Tibial artery (tissue), 4 donors: ENCODE results near the gene ZBTB22.
A peak's percentile ranks its signal among the peaks of the same experiment; 100 is the strongest.
"Not testable (repeated sequence)": the region's sequence is repeated elsewhere in the genome, so short reads cannot be mapped to it uniquely, and the experiment has no call there.

Experiments used
- DNase-seq, 2 donors: peaks; one replicate each; pipeline ENCODE4 v3.0.0-alpha.2; 2019
- H3K27ac ChIP-seq, 2 donors: fragments of 200-600 bp; sonication (generic) in 1 of 2; 1 replicate in 1 of 2; 2 replicates in 1 of 2; pipeline ENCODE4 v1.5.1; 2018 to 2019; ENCODE audit warnings: mild to moderate bottlenecking in 1 of 2
- H3K27me3 ChIP-seq, 2 donors: fragments of 200-600 bp; sonication (generic) in 1 of 2; one replicate each; pipeline versions ENCODE4 v1.5.1 to v1.6.0; 2016 to 2019
- H3K36me3 ChIP-seq, 3 donors: fragments of 200-600 bp; sonication (generic) in 2 of 3; one replicate each; pipeline ENCODE4 v1.5.1; 2016 to 2019; ENCODE audit warnings: mild to moderate bottlenecking in 2 of 3
- H3K4me1 ChIP-seq, 4 donors: fragments of 200-600 bp; sonication (generic) in 2 of 4; 1 replicate in 3 of 4; 2 replicates in 1 of 4; pipeline ENCODE4 v1.5.1; 2016 to 2019
- H3K4me3 ChIP-seq, 2 donors: fragments of 200-600 bp; sonication (generic) in 1 of 2; 1 replicate in 1 of 2; 2 replicates in 1 of 2; pipeline ENCODE4 v1.5.1; 2018 to 2019; ENCODE audit warnings: mild to moderate bottlenecking in 2 of 2
- H3K9me3 ChIP-seq, 3 donors: fragments of 200-600 bp; sonication (generic) in 1 of 3; one replicate each; pipeline ENCODE4 v1.5.1; 2016 to 2019
- CTCF ChIP-seq, 2 experiments: fragments of 200-600 bp in 1 of 2; fragments of 450-650 bp in 1 of 2; IDR thresholded peaks; one replicate each; pipeline ENCODE4 v1.5.1; 2017 to 2019; ENCODE audit warnings: antibody characterized with exemption in 2 of 2, mild to moderate bottlenecking in 1 of 2, moderate library complexity in 1 of 2
- intact Hi-C: fragments of 100-400 bp; cut with DNase I; formaldehyde crosslinking; loops from one replicate; pipeline ENCODE4 v1.15.0; 2023; ENCODE audit warnings: low total_unique reads

Gene ZBTB22

GRCh38 chr6:33356295-33356694, 38.8 kb upstream of the ZBTB22 start:
- Histone ChIP-seq H3K4me3 (no peak overlapping the region), H3K4me1 (no peaks in the 10 kb centered on the region), H3K27me3 (peaks cover 0 to 21% of the 10 kb centered on the region in 2 donors), H3K9me3 (no peaks in the 10 kb centered on the region), H3K36me3 (no peaks in the 10 kb centered on the region), H3K27ac (no peak overlapping the region)
- intact Hi-C loops = no loop called here
- no peak for DNase-seq
- TF ChIP-seq CTCF (IDR thresholded peaks at IDR 0.05) = no peak

GRCh38 chr6:33355860-33356259, 38.3 kb upstream of the ZBTB22 start:
- H3K27me3 ChIP-seq = peaks cover 0 to 21% of the 10 kb centered on the region in 2 donors
- H3K9me3 ChIP-seq, H3K4me3 ChIP-seq, H3K36me3 ChIP-seq, DNase-seq, H3K27ac ChIP-seq, H3K4me1 ChIP-seq: not testable (repeated sequence)
- intact Hi-C loops = loop anchor here (2.0 kb wide), 1 partner anchor 21 kb away; no protein-coding TSS in a partner anchor

GRCh38 chr6:33347816-33348215, 30.3 kb upstream of the ZBTB22 start:
- H3K36me3 ChIP-seq = no peaks in the 10 kb centered on the region
- H3K9me3 ChIP-seq = no peaks in the 10 kb centered on the region
- H3K27me3 ChIP-seq = no peaks in the 10 kb centered on the region
- peaks cover 0 to 10% (median 4%) of the 10 kb centered on the region in 4 donors for H3K4me1 ChIP-seq
- no peak overlapping the region for H3K27ac ChIP-seq
- intact Hi-C loops = no loop called here
- DNase-seq = no peak
- no peak for TF ChIP-seq CTCF (IDR thresholded peaks at IDR 0.05)
- no peak overlapping the region for H3K4me3 ChIP-seq

- H3K4me3 ChIP-seq, DNase-seq, H3K4me1 ChIP-seq, H3K27ac ChIP-seq, intact Hi-C loops, H3K36me3 ChIP-seq, H3K9me3 ChIP-seq, H3K27me3 ChIP-seq: not testable (repeated sequence)
Observed at GRCh38 chr6:33346972-33347371, 29.4 kb upstream of the ZBTB22 start.

- H3K27ac ChIP-seq = no peak overlapping the region
- H3K4me3 ChIP-seq = peak overlapping the region in 1 of 2 donors; percentile 0
- TF ChIP-seq CTCF (IDR thresholded peaks at IDR 0.05) = peak; percentile 55 to 61
- H3K36me3 ChIP-seq = no peaks in the 10 kb centered on the region
- H3K9me3 ChIP-seq = no peaks in the 10 kb centered on the region
- H3K4me1 ChIP-seq = peaks cover 0 to 10% (median 4%) of the 10 kb centered on the region in 4 donors
- H3K27me3 ChIP-seq = no peaks in the 10 kb centered on the region
- DNase-seq = peak; percentile 46 to 67
- intact Hi-C loops = no loop called here
Observed at GRCh38 chr6:33344701-33345697, 27.5 kb upstream of the ZBTB22 start.

- peaks cover 0 to 10% (median 4%) of the 10 kb centered on the region in 4 donors for H3K4me1 ChIP-seq
- no peak for DNase-seq
- no peak for TF ChIP-seq CTCF (IDR thresholded peaks at IDR 0.05)
- H3K27ac ChIP-seq = no peak overlapping the region
- H3K4me3 ChIP-seq = no peak overlapping the region
- H3K27me3 ChIP-seq = no peaks in the 10 kb centered on the region
- H3K36me3 ChIP-seq = no peaks in the 10 kb centered on the region
- intact Hi-C loops = no loop called here
- no peaks in the 10 kb centered on the region for H3K9me3 ChIP-seq
Observed at GRCh38 chr6:33343953-33344611, 26.5 kb upstream of the ZBTB22 start.

GRCh38 chr6:33343606-33343952, 26.0 kb upstream of the ZBTB22 start:
- H3K4me1 ChIP-seq, DNase-seq, intact Hi-C loops, H3K27ac ChIP-seq, H3K4me3 ChIP-seq, H3K36me3 ChIP-seq, H3K9me3 ChIP-seq, H3K27me3 ChIP-seq: not testable (repeated sequence)
